Subcutaneous abdominal adipose tissue (tissue), 5 donors: ENCODE results near the gene FAM180B.
"Not testable (repeated sequence)": the region's sequence is repeated elsewhere in the genome, so short reads cannot be mapped to it uniquely, and the experiment has no call there.

ENCODE experiments used
- H3K27ac ChIP-seq: one replicate; pipeline ENCODE4 v1.7.0; 2013; ENCODE audit warnings: low read depth, mild to moderate bottlenecking, inconsistent platforms, low read length, moderate library complexity
- H3K27me3 ChIP-seq, 5 donors: one replicate each; pipeline ENCODE4 v1.7.0; 2013; ENCODE audit warnings: low read length in 5 of 5, inconsistent platforms in 1 of 5; ENCODE audit not compliant: control insufficient read depth in 5 of 5, insufficient read depth in 4 of 5
- H3K36me3 ChIP-seq, 5 donors: one replicate each; pipeline ENCODE4 v1.7.0; 2013; ENCODE audit warnings: low read length in 5 of 5; ENCODE audit not compliant: control insufficient read depth in 5 of 5, insufficient read depth in 5 of 5
- H3K4me1 ChIP-seq, 5 donors: one replicate each; pipeline ENCODE4 v1.7.0; 2013; ENCODE audit warnings: low read length in 5 of 5, mild to moderate bottlenecking in 3 of 5, moderate library complexity in 1 of 5; ENCODE audit not compliant: control insufficient read depth in 5 of 5, insufficient read depth in 5 of 5
- H3K4me3 ChIP-seq, 5 donors: one replicate each; pipeline ENCODE4 v1.7.0; 2013; ENCODE audit warnings: low read length in 5 of 5, low read depth in 1 of 5
- H3K9ac ChIP-seq, 5 donors: one replicate each; pipeline ENCODE4 v1.7.0; 2013; ENCODE audit warnings: low read length in 5 of 5, mild to moderate bottlenecking in 4 of 5, moderate library complexity in 3 of 5
- H3K9me3 ChIP-seq, 5 donors: one replicate each; pipeline ENCODE4 v1.7.0; 2013; ENCODE audit warnings: low read length in 5 of 5; ENCODE audit not compliant: control insufficient read depth in 5 of 5
- donor health status: healthy.
- donor health status: healthy.
- donor health status: healthy.
- donor health status: healthy.
- donor health status: healthy.

FAM180B gene, protein sequence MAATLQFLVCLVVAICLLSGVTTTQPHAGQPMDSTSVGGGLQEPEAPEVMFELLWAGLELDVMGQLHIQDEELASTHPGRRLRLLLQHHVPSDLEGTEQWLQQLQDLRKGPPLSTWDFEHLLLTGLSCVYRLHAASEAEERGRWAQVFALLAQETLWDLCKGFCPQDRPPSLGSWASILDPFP

DNA sequence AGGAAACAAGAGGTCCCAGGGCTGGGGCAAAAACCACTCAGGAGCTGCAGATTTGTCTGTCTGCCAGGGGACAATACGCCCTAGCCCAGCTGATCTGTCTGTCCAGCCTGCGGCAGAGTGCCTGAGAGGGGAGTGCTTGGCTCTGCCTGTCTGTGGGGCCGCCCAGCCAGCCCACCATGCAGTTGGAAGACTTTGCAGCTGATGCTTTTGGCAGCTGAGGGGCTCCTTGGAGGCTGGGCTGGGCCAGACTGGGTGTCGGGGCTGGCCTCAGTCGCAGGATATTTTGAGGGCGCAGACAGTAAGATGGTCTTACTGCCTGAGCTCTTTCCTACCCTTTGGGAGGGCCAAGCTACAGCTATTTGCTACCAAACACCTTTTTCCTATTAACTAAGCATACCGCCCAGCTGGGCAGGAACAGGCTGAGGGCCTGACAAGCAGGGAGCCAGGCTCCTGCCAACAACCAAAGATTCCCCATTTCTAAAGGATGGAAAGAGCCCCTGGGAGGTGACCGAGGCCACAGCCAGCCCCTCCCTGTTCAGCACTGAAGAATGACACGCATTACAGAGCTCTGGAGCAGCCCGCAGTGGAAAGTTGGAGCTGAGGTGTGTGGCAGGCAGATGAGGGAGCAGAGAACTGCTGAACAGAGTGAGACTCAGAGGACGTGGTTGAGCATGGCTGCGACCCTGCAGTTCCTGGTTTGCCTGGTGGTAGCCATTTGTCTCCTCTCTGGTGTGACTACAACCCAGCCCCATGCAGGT lies at the start of gene FAM180B:
Gene FAM180B (plus strand): TSS at position 581 of the 758 bp plus-strand sequence. CDS start 91 bp downstream, at position 672.
- peaks cover 0 to 4% (median 0%) of the 10 kb centered on the region in 5 donors for H3K9me3 ChIP-seq
- H3K9ac ChIP-seq: no peak within 1 kb of the TSS
- peak within 1 kb of the TSS in 4 of 5 donors; percentile 1 to 27 (median 20) for H3K4me3 ChIP-seq
- H3K4me1 ChIP-seq: peaks cover 0 to 32% (median 18%) of the 10 kb centered on the region in 5 donors
- H3K27me3 ChIP-seq: peaks cover 0 to 13% (median 0%) of the 10 kb centered on the region in 5 donors
- H3K27ac ChIP-seq: no peak within 1 kb of the TSS
- H3K36me3 ChIP-seq: peaks cover 5 to 44% (median 38%) of the 10 kb centered on the region in 5 donors

- Histone ChIP-seq H3K9ac (no peak overlapping the region), H3K36me3 (no peaks in the 10 kb centered on the region), H3K27me3 (no peaks in the 10 kb centered on the region), H3K9me3 (no peaks in the 10 kb centered on the region), H3K4me3 (no peak overlapping the region), H3K27ac (peak overlapping the region; percentile 37), H3K4me1 (peaks cover 9 to 65% (median 50%) of the 10 kb centered on the region in 5 donors)
Observed at GRCh38 chr11:47536915-47537314, 49.6 kb upstream of the FAM180B start.

GRCh38 chr11:47538741-47539565 lies 47.5 kb upstream of the FAM180B start:
- no peaks in the 10 kb centered on the region for H3K9me3 ChIP-seq
- peak overlapping the region; percentile 74 for H3K27ac ChIP-seq
- no peaks in the 10 kb centered on the region for H3K27me3 ChIP-seq
- H3K36me3 ChIP-seq: no peaks in the 10 kb centered on the region
- no peak overlapping the region for H3K4me3 ChIP-seq
- no peak overlapping the region for H3K9ac ChIP-seq
- peaks cover 5 to 47% (median 40%) of the 10 kb centered on the region in 5 donors for H3K4me1 ChIP-seq

DNA sequence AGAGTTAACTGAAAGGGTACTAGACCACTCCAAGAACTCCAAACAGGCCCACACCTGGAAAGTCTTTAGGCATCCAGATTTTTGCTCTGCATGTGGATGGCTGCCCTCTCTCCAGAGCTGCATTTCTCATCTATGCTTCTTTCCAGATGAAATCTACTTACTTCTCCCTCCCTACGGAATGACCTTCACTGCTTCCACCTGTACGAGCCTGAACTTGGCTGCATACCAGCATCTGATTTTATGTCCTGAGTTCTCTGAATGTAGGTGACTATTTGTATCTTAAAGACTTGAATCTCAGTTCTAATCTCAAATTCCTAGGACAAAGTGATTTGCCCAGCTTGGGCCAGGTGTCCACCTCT lies 46.8 kb upstream of the FAM180B start:
- no peak overlapping the region for H3K4me3 ChIP-seq
- H3K27me3 ChIP-seq: no peaks in the 10 kb centered on the region
- H3K9me3 ChIP-seq: no peaks in the 10 kb centered on the region
- H3K27ac ChIP-seq: peak overlapping the region; percentile 74
- peaks cover 5 to 45% (median 42%) of the 10 kb centered on the region in 5 donors for H3K4me1 ChIP-seq
- no peak overlapping the region for H3K9ac ChIP-seq
- no peaks in the 10 kb centered on the region for H3K36me3 ChIP-seq

- no peaks in the 10 kb centered on the region for H3K27me3 ChIP-seq
- H3K9me3 ChIP-seq: no peaks in the 10 kb centered on the region
- H3K4me1 ChIP-seq: peaks cover 5 to 41% (median 38%) of the 10 kb centered on the region in 5 donors
- H3K9ac ChIP-seq: no peak overlapping the region
- H3K36me3 ChIP-seq: no peaks in the 10 kb centered on the region
- no peak overlapping the region for H3K4me3 ChIP-seq
- peak overlapping the region; percentile 74 for H3K27ac ChIP-seq
Observed at GRCh38 chr11:47541070-47541469, 45.4 kb upstream of the FAM180B start.

DNA sequence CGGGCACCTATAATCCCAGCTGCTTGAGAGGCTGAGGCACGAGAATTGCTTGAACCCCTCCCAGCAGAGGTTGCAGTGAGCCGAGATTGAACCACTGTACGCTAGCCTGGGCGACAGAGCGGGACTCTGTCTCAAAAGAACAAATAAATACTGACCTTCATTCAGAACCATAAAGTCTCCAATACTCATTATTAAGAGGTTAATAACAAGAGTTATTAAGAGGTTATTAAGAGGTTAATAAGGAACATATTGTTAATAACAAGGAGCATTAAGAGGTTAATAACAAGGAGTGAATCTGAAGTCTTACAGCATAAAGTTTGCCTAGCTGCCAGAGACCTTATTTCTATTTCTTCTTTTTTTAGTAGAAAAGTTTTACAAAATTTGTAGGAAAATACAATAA lies 41.2 kb upstream of the FAM180B start:
- Histone ChIP-seq H3K36me3 (no peaks in the 10 kb centered on the region), H3K9me3 (no peaks in the 10 kb centered on the region), H3K27me3 (no peaks in the 10 kb centered on the region), H3K4me3 (no peak overlapping the region), H3K9ac (no peak overlapping the region), H3K27ac (no peak overlapping the region), H3K4me1 (peaks cover 5 to 40% (median 34%) of the 10 kb centered on the region in 5 donors)

DNA sequence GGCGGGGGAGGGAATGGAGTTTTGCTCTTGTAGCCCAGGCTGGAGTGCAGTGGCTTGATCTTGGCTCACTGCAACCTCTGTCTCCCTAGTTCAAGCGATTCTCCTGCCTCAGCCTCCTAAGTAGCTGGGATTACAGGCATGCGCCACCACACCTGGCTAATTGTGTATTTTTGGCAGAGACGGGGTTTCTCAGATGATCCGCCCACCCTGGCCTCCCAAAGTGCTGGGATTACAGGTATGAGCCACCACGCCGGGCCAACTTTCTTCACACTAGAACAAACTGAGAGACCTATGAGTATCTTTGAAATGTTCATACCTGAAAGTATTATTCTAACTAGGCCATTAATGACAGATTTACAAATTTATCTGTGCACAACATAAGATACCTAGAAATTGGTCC lies 40.2 kb upstream of the FAM180B start:
- not testable (repeated sequence) for H3K27ac ChIP-seq, H3K9me3 ChIP-seq, H3K4me3 ChIP-seq, H3K27me3 ChIP-seq, H3K9ac ChIP-seq, H3K36me3 ChIP-seq
- peaks cover 0 to 46% (median 40%) of the 10 kb centered on the region in 5 donors for H3K4me1 ChIP-seq

- Histone ChIP-seq H3K27ac (peak overlapping the region; percentile 98), H3K36me3 (no peaks in the 10 kb centered on the region), H3K27me3 (no peaks in the 10 kb centered on the region), H3K9me3 (no peaks in the 10 kb centered on the region), H3K4me1 (peaks cover 0 to 57% (median 50%) of the 10 kb centered on the region in 5 donors), H3K4me3 (peak overlapping the region in 2 of 5 donors; percentile 15 to 16), H3K9ac (peak overlapping the region in 3 of 5 donors; percentile 9 to 63 (median 56))
Observed at GRCh38 chr11:47550288-47551047, 36.0 kb upstream of the FAM180B start.

DNA sequence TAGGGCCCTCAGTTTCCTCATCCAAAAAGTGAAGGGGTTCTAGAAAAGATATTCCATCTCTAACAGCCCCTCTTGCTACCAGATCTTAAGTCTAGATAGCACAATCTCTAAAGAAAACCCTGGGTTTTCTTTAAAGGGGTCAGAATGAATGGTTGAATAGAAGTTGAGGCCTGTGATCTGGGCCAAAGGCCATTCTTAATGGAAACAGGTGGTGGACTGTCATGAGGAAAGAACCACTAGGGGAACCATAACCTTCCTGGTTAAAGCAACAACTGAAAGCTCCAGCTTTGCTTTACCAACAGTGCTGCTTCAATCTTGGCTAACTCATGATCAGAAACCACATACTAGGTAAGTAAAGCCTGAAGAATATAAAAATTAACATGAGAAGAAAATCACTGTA lies 35.4 kb upstream of the FAM180B start:
- Histone ChIP-seq H3K4me3 (peak overlapping the region in 3 of 5 donors; percentile 88 to 96 (median 93)), H3K9ac (peak overlapping the region in 3 of 5 donors; percentile 9 to 95 (median 63)), H3K36me3 (no peaks in the 10 kb centered on the region), H3K27me3 (no peaks in the 10 kb centered on the region), H3K9me3 (no peaks in the 10 kb centered on the region), H3K27ac (peak overlapping the region; percentile 98), H3K4me1 (peaks cover 0 to 57% (median 50%) of the 10 kb centered on the region in 5 donors)
